Measurements from ENCODE around the gene GPHN. TPM values are rescaled to one million over a fixed set of nuclear protein-coding genes. Genes with fewer than 3 reads are reported as not detected.
A peak's percentile ranks its signal among the peaks of the same experiment; 100 is the strongest.

The GPHN gene
- total RNA-seq, 1 donor from 2014 or later = 10.8 TPM

- DNase-seq (ENCODE audit: low read depth in 2 of 2) = no peak
Observed at GRCh38 chr14:66596241-66596985, 88.5 kb downstream of the GPHN start.

DNA sequence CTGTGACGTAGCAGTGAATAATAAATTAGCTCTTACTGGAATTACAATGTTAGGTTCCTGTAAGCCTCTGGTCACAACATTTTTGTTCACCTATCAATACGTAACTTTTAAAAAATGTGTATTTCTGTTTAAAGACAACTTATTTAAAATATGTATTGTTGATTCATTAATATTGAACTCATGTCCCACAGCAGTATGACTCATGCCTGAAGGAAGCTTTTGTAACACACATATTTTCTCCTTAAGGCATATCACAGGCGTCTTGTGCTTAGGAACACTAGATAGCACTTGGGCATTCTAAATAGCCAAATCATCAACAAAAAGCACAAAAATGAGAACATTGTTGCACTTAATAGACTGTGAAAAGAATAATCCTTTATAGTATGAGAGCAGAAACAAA, 92.5 kb downstream of the GPHN start:
- DNase-seq (ENCODE audit: low read depth in 2 of 2) = peak in 1 of 2 donors; percentile 6

DNA sequence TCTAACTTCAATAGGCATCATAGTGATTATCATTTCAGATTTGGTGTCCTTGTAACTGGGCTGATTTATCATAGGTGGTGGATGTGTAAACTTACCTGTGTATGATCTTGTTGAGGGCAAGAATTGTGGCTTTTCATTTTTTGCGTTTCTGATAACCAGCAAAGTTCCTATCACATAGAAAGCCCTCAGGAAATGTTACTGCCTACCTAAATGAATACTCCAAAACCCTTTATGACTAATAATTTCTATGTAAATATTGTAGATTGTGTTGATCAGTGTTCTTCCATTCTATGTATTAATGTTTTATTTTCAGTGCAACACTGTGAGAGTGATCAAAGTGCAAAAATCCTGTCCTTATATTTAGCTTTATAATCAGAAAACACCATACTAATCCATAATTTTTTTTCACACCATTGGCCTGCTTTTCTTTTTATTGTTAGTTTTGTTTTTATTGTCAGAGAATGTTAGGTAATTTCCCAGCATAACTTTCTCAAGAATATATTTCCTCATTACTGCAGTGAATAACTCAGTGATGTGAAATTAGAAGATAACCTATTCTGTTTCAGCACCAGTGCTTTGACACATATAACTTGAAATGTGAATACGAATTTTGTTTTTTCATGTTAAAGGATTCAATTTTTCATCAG, 94.1 kb downstream of the GPHN start:
- DNase-seq (ENCODE audit: low read depth in 2 of 2) = no peak

DNA sequence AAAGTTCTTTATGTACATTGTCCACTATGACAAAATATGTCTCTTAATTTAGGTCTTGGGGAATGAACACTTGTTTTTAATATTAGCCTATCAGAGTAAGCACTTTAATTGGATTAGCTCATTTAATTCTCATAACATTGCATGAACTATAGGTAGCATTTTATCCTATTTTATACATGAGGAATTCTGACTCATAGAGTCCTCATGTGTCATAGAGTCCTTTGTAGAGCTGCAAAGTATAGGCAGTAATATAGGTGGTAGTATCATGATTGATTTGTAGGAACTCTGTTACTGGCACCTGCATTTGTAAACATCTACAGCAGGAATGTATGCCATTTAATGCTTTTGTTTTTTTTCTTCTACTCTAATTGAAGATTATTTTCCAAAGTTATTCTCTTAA, 96.0 kb downstream of the GPHN start:
- no peak for DNase-seq (ENCODE audit: low read depth in 2 of 2)

GRCh38 chr14:66606826-66607225, 98.9 kb downstream of the GPHN start:
- no peak for DNase-seq (ENCODE audit: low read depth in 2 of 2)

DNA sequence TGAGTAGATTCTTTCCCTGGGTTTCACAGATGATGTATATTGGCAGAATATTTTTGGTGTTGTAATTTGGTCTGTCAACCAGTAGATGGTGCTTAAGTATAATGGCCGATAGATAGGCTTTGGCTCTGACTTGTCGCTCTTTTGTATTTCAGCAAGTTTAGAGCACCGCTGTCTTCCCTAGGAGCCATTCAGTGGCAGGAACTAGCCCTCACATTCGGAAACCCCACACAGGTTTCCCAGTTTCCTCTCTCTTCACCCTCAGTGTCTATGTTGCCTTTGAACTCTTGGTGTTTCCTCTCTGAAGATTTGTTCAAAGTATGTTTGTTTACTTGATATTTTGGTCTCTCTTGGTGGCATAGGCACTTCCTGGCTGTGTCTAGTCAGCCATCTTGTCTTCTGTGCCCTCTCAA, 102.2 kb downstream of the GPHN start:
- DNase-seq (ENCODE audit: low read depth in 2 of 2) = peak in 1 of 2 donors; percentile 5

DNA sequence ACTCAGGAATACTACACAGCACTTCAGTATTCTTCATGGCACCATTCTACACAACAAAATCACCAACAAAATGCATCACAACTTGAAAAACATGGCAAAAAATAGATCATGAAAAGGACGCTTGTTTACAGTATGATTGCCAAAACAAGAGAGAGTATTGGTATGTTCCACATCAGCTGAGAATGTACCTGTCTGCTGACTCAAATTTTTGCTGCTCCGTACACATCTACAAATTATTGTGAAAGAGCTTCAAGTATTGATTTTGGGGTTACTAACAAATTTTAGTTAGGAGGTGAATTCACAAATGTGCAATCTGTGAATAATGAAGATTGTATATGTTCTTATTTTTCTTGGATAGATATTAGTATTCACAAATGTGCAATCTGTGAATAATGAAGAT, 105.4 kb downstream of the GPHN start:
- DNase-seq (ENCODE audit: low read depth in 2 of 2) = no peak

DNA sequence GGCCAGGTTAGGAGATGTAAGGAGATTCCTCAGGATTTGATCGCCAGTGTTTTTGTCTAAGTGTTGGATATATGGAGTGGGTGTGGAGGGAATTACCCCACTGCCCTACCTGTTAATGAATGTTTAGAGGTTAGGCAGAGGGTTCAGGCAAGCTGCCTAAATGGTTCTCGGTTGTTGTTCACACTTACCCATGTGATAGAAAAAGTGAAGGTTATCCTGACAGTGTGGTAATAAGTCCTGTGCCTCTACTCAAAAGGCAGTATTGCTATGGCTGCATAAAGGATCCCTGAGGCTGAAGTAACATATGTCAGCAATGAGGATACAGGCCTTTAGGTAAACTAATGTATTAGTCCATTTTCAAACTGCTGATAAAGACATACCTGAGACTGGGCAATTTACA, 112.0 kb downstream of the GPHN start:
- no peak for DNase-seq (ENCODE audit: low read depth in 2 of 2)

GRCh38 chr14:66623838-66624237, 115.9 kb downstream of the GPHN start:
- no peak for DNase-seq (ENCODE audit: low read depth in 2 of 2)

DNA sequence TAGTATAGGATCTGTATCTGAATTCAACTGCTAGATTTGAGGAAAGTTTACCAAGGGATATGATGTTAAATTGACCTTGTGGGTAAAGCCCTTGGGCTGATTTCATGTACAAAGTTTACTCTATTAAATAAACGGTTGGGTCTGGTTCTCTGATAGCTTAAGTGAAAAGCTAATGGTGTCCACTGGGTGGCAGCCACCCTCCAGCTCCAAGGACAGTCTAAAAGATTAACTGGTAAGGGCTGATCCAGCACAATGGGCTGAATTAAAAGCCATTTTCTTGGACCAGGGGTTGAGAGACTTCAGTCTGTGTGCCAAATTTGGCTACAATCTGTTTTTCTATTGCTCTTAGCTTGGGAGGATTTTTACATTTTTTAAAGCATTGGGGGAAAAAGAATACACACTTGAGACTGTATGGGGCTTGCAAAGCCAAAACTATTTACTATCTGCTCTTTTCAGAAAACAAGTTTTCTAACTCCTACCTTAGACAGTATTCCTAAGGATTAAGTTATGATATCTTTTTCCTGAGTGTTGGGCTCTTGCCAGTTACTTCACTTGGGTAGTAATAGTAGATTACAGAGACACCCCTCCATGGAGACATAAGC, 116.5 kb downstream of the GPHN start:
- peak; percentile 65 to 75 for DNase-seq (ENCODE audit: low read depth in 2 of 2)

GRCh38 chr14:66628636-66629035, 120.7 kb downstream of the GPHN start:
- DNase-seq (ENCODE audit: low read depth in 2 of 2) = no peak

- no peak for DNase-seq (ENCODE audit: low read depth in 2 of 2)
Observed at GRCh38 chr14:66629499-66629898, 121.6 kb downstream of the GPHN start.

- DNase-seq (ENCODE audit: low read depth in 2 of 2) = no peak
Observed at GRCh38 chr14:66634876-66635275, 126.9 kb downstream of the GPHN start.

GRCh38 chr14:66635435-66635834, 127.5 kb downstream of the GPHN start:
- no peak for DNase-seq (ENCODE audit: low read depth in 2 of 2)

DNA sequence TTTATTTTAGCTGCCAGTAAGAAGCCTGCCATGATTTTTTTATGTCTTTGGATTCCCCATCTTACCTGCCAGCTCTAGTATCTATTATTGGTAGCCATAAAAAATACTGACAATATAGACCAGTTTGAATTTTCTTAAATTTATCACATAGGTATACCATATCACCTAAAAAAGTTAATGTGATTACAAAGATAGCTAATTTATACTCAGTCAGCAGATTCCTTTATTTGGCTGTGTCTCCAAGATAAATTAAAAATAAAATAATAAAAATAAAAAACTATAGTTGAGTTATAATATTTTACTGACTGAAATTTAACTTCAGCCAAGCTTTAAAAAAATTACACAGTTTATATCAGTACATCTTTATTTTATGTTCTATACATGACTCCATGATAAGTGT, 128.3 kb downstream of the GPHN start:
- DNase-seq (ENCODE audit: low read depth in 2 of 2) = no peak

- DNase-seq (ENCODE audit: low read depth in 2 of 2) = peak in 1 of 2 donors; percentile 23
Observed at GRCh38 chr14:66638689-66639088, 130.7 kb downstream of the GPHN start.

- DNase-seq (ENCODE audit: low read depth in 2 of 2) = no peak
Observed at GRCh38 chr14:66641861-66642635, 134.1 kb downstream of the GPHN start.

GRCh38 chr14:66643344-66643743, 135.4 kb downstream of the GPHN start:
- DNase-seq (ENCODE audit: low read depth in 2 of 2) = peak in 1 of 2 donors; percentile 28

DNA sequence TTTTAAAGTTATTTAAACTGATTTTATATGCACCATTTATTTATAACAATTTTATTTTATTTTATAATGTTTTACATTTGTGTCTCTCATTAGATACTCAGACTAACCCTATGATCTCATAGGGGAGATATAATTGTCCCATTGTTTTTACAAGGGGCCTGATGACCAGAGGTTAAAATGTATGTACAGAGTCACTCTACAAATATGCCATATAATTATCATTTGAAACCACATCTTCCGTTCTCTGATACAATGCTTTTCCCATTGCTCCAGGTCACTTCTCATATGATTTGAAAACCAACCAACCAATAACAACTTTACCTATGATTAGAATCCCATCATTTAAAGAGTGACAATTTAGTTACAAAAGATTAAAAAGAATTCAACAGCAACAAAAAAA, 137.8 kb downstream of the GPHN start:
- peak; percentile 7 to 70 for DNase-seq (ENCODE audit: low read depth in 2 of 2)

DNA sequence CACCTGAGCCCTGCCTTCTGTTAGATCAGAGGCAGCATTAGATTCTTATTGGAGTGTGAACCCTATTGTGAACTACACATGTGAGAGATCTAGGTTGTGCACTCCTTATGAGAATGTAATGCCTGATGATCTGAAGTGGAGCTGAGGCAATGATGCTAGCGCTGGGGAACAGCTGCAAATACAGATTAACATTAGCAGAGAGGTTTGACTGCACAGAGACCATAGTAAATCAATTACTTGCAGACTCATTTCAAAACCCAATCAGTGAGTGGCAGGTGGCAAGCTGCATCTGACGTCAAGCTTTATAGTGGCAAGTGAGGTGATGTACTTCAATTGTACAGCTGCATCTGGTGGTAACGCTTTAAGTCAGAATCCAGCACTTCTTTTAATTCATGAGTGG, 141.6 kb downstream of the GPHN start:
- no peak for DNase-seq (ENCODE audit: low read depth in 2 of 2)

DNA sequence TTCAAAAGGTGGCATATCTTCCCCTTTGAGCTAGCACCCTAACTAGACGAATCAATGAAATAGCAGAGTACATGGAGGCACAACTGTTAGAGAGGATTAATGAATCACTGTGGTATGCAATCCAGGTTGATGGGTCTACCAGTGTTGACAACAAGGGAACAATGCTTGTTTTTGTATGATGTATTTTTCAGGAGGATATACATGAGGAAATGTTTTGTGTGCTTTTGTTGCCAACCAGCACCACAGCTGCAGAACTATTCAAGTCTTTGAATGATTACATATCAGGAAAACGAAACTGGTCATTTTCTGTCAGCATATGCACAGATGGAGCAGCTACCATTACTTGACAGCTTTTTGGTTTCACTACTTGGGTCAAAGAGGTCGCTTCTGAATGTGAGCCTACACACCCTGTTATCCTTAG, 142.6 kb downstream of the GPHN start:
- DNase-seq (ENCODE audit: low read depth in 2 of 2) = peak; percentile 66 to 88
